G401 (cell line): Measurements from ENCODE around the gene NAPG. TPM values are rescaled to one million over a fixed set of nuclear protein-coding genes. Genes with fewer than 3 reads are reported as not detected.
"Not testable (repeated sequence)": the region's sequence is repeated elsewhere in the genome, so short reads cannot be mapped to it uniquely, and the experiment has no call there.

Source experiments
- DNase-seq: peaks from one replicate; pipeline ENCODE4 v3.0.0-alpha.2; 2015; ENCODE audit warnings: low spot score
- in situ Hi-C: cut with HindIII; loops from 2 replicates; pipeline ENCODE4 v1.10.0; 2016; ENCODE audit warnings: low sequenced_read_pairs, mixed read lengths
- total RNA-seq: library from RNA; depleted of rRNA; stranded (reverse); fragments of >200 nt; shearing (Covaris generic); gene quantifications from 2 replicates; pipeline ENCODE4 v1.2.3, GENCODE V29; 2014

The NAPG gene
- total RNA-seq, 1 experiment from 2014 or later: 25.7 TPM

DNA sequence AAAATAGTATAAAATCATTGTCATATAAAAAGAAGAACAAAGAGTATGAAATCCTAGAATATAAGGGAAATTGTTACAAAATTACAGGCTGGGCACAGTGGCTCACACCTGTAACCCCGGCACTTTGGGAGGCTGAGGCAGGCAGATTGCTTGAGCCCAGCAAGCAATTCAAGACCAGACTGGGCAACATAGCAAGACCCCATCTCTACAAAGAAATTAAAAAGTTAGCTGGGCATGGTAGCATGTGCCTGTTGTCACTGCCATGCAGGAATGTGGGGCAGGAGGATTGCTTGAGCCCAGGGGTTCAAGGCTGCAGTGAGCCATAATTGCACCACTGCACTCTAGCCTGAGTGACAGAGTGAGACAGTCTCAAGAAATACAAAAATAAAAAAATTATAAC is 44.8 kb downstream of the NAPG start:
- in situ Hi-C loops: no loop called here
- no peak for DNase-seq

DNA sequence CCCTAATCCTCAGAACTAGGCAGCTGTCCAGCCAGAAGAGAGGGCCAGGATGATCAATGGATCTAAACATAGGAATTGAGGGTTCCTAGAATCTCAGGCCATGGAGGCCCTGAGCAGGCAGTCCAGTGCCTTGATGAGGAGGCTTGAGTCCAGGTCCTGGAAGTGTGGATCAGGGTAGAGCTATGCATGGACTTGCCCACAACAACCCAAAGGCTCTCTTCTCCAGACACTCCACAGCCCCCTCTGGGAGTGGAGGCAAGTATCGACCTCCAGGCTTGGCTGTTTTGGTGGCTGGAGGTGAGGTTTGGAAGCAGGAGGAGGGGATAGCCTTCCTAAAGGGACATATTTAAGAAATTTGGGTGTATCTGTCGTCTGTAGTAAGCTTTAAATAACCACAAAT is 45.7 kb downstream of the NAPG start:
- in situ Hi-C loops: no loop called here
- DNase-seq: no peak

DNA sequence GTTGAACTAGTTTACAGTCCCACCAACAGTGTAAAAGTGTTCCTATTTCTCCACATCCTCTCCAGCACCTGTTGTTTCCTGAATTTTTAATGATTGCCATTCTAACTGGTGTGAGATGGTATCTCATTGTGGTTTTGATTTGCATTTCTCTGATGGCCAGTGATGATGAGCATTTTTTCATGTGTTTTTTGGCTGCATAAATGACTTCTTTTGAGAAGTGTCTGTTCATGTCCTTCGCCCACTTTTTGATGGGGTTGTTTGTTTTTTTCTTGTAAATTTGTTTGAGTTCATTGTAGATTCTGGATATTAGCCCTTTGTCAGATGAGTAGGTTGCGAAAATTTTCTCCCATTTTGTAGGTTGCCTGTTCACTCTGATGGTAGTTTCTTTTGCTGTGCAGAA is 47.4 kb downstream of the NAPG start:
- in situ Hi-C loops, DNase-seq: not testable (repeated sequence)

DNA sequence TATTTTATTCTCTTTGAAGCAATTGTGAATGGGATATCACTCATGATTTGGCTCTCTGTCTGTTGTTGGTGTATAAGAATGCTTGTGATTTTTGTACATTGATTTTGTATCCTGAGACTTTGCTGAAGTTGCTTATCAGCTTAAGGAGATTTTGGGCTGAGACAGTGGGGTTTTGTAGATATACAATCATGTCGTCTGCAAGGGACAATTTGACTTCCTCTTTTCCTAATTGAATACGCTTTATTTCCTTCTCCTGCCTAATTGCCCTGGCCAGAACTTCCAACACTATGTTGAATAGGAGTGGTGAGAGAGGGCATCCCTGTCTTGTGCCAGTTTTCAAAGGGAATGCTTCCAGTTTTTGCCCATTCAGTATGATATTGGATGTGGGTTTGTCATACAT is 48.6 kb downstream of the NAPG start:
- in situ Hi-C loops, DNase-seq: not testable (repeated sequence)

DNA sequence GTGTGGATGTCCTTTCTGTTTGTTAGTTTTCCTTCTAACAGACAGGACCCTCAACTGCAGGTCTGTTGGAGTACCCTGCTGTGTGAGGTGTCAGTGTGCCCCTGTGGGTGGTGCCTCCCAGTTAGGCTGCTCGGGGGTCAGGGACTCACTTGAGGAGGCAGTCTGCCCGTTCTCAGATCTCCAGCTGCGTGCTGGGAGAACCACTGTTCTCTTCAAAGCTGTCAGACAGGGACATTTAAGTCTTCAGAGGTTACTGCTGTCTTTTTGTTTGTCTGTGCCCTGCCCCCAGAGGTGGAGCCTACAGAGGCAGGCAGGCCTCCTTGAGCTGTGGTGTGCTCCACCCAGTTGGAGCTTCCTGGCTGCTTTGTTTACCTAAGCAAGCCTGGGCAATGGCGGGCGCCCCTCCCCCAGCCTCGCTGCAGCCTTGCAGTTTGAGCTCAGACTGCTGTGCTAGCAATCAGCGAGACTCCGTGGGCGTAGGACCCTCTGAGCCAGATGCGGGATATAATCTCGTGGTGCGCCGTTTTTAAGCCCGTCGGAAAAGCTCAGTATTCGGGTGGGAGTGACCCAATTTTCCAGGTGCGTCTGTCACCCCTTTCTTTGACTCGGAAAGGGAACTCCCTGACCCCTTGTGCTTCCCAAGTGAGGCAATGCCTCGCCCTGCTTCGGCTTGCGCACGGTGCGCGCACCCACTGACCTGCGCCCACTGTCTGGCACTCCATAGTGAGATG is 52.2 kb downstream of the NAPG start:
- DNase-seq, in situ Hi-C loops: not testable (repeated sequence)

DNA sequence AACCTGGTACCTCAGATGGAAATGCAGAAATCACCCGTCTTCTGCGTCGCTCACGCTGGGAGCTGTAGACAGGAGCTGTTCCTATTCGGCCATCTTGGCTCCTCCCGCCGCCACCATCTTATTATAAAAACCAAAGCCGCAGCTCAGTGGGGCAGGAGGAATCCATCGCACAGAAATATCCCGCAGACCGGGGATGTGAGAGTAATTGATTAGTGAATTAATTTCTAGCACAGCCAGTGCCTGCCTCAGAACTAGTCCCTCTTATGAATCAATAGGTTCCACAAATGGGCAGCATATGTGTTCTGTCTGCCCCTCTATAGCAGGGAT is 52.7 kb downstream of the NAPG start:
- DNase-seq, in situ Hi-C loops: not testable (repeated sequence)

DNA sequence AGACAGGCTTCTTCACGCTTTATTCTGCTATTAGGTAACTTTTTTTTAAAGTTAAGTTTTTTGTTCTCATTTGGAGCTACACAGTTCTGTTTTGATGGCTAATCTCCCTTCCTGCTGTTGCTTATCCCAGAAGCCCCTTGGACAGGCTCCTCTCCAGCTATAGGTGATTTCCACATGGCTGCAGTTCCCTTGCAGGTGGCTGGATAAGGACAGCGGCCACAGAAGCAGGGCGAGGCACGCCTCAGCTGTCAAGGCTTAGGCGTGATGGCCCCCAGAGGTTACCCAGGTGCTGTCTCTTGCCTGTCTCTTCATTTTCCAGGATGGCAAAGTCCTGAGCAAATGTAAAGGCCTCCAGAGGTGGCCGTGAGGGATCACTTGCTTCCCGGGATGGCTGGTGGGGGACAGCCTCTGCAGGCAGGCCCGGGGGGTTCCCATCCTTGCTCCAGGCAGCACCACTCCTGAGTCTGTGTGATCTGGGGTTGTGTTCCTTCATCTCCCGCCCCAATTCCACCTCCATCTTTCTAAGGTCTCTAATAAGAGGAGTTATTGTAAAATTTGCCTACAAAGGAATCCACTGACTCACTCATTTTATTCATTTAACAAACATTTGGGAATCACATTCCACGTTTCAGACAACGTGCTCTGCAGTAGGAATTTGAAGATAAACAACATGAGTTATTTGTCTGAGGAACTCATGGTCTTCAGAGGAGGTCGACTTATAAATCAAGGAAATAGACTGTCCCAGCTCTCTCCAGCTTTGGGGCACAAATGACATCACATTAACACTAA is 53.4 kb downstream of the NAPG start:
- DNase-seq: no peak

DNA sequence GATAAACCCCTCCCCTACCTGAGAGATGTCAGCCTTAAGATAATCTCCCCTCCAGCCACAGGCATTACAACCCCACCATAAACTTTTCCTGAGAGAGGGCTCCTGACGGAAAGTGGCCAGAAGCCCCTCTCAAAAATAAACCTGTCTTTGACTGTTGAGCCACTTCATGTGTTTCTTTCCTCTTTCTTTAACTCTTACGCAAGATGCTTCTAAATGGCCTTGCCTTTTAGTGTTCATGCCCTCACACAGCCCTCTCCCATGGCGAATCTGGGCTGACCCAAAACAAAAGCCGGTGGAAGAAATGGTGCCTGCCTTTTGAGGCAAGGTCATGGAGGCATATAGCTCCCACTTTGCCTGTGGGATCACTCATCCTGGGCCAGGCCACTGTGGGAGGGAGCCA is 54.4 kb downstream of the NAPG start:
- DNase-seq: no peak
- in situ Hi-C loops: no loop called here

More for the DNA sequence above, 53.4 kb downstream of the NAPG start:
- in situ Hi-C loops: no loop called here

DNA sequence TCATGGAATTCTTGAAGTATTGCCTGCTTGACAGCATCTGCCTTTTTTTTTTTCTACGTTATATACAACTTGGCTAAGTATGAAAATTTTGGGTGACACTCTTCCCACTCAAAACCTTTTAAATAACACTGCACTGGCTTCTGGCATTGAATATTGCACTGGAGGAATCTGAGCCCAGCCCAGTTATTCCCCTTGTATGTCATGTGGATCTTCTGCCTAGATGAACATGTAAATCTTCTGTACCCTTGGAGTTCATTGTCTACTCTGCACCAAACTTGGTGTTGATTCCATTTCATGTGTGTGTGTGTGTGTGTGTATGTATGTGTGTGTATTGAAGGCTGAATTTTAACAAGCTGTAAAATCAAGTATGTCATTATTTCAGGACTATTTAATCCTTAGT is 59.4 kb downstream of the NAPG start:
- DNase-seq: no peak
- in situ Hi-C loops: no loop called here

DNA sequence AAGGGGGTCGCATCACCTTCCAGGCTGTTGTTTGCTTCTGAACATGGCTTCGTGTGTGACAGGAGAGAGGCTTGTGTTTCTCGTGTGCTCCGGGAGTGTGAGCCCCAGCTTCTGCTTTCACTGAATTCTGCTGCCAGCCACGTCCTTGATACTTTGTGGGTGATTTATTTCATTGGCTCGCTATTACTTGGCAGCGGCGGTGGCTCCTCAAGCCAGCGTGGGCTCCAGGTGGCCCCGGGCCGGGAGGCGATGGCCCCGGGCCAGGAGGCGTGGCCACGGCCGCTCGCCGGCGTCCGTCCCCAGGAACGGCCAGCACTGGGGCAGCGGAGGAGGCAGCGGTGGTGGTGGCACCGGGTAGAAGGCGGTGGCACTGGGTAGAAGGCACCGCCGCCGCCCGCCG is 63.1 kb downstream of the NAPG start:
- in situ Hi-C loops: no loop called here
- DNase-seq: peak; percentile 40

DNA sequence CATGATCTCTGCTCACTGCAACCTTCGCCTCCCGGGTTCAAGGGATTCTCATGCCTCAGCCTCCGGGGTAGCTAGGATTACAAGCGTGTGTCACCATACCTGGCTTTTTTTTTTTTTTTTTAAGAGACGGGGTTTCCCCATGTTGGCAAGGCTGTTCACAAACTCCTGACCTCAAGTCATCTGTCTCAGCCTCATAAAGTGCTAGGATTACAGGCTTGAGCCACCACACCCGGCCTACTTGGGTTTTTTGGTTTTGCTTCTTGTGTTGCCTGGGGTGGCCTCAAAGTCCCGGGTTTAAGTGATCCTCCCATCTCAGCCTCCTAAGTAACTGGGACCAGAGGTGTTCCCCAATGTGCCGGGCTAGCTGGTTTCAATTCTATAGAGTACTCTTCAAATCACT is 64.6 kb downstream of the NAPG start:
- in situ Hi-C loops: no loop called here

DNA sequence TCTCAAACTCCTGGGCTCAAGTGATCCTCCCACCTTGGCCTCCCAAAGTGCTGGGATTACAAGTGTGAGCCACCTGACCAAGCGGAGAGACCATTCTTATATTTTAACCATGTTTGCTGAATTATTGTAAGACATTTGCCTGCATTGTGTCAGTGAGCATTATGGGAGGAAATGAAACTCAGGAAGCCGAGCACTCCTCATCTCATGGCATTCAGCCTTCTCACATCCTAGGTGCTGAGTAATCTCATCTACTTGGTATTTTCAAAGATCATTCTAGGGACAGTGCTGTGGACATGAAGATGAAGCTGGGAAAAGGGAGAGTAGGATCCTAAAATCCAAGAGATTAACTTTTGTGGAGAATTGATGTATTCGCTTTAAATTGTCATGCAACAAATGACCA is 66.1 kb downstream of the NAPG start:
- DNase-seq: no peak
- in situ Hi-C loops: no loop called here

More for the DNA sequence above, 64.6 kb downstream of the NAPG start:
- no peak for DNase-seq

DNA sequence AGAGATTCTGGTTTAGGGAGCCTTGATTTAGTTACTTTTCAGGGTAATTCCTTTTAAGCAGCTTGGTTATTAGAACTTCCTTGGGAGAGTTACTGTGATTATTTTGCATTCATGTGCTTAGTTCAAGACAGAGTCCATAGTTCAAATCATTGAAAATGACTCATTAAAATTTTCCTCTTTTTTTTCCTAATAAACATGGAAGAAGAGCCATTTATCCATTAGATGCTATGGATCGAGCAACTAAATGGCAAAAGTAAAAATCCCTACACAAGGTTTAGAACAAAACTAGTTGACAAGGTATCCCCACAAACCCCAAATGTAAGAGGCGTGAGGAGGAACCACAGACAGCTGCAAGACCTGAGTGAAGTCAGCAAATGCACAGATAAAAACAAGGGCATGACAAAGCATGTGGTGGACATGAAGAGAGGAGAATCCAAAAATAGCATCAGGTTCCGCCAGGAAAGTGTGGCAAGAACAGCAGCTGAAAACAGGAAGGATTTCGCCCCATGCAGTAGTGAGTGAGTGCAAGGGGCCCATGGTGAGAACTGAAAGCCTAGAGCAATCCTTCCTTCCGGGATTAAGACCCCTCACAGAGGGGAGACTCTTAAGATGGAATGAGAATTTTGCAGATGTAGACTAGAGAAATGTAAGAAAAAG is 67.7 kb downstream of the NAPG start:
- DNase-seq, in situ Hi-C loops: not testable (repeated sequence)

DNA sequence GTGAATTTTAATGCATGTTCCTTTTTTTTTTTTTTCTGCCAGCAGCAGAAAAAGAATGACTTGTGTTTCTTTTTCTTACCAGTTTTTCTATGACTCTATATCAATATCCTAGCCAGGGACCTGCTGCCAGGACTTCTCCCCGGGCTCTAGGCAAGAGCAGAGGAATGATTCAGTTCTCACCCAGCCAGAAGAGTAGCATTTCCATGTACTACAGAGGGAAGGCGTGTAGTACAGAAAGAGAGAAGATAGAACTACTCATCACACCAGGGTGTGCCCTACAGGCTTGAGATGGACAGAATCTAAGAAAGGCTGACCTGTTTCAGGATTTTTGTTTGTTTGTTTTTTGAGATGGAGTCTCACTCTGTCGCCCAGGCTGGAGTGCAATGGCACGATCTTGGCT is 70.1 kb downstream of the NAPG start:
- in situ Hi-C loops, DNase-seq: not testable (repeated sequence)

DNA sequence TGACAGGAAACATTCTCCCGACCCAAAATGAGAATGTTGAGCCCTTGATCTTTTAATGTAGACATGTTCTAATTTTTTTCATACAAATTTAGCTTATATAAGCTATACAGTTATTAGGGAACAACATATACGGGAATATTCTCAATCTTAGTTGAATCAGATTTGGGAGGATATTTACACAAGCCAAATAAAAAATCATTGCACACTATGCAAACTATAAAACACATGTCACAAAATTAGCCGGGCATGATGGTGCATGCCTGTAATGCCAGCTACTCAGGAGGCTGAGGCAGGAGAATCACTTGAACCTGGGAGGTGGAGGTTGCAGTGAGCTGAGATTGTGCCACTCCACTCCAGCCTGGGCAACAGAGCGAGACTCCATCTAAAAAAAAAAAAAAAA is 71.9 kb downstream of the NAPG start:
- DNase-seq, in situ Hi-C loops: not testable (repeated sequence)

DNA sequence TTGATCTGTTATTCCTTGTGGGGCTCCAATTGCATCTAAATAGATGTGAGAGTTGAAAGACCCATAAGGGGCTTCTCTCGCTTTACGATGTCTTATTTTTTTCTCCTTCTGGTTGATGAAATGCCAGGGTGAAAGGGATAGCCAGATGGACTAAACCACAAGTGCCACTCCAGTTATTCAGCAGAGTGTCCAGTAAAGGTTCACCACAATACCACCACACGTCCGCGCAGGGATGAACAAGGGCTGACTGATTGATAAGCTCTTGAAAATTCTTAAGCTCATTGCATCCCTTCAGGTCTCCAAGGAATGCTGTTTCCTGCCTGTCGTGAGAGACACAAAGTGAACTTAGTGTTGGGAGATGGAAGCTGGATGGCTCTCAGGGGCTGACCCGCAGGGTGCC is 74.9 kb downstream of the NAPG start:
- DNase-seq, in situ Hi-C loops: not testable (repeated sequence)
